ENCODE measurements around the gene THBS4.

Gene THBS4

GRCh38 chr5:80125022-80125961, 90.1 kb downstream of the THBS4 start:
- no peak overlapping the region for H2AFZ ChIP-seq (ENCODE audit: low read length)

GRCh38 chr5:80125962-80126480, 90.9 kb downstream of the THBS4 start:
- H3K4me1 ChIP-seq (ENCODE audit: low read length): peaks cover 6% of the 10 kb centered on the region; the same call in 1 of the 2 replicates

More at GRCh38 chr5:80125022-80125961, 90.1 kb downstream of the THBS4 start:
- TF ChIP-seq EZH2phosphoT487 (IDR thresholded peaks at IDR 0.05; ENCODE audit: low read length): no peak
- TF ChIP-seq EZH2 (optimal IDR thresholded peaks at IDR 0.05; ENCODE audit: low read depth, low read length): no peak
- TF ChIP-seq CTCF (IDR thresholded peaks at IDR 0.05; ENCODE audit: low read length): no peak
- H3K9me2 ChIP-seq (replicated peaks; ENCODE audit: insufficient read depth, low read length): no peaks in the 10 kb centered on the region
- DNase-seq: no peak
- peaks cover 6% of the 10 kb centered on the region; the same call in 1 of the 2 replicates for H3K4me1 ChIP-seq (ENCODE audit: low read length)
- H3K36me3 ChIP-seq (replicated peaks; ENCODE audit: insufficient read depth, low read length): no peaks in the 10 kb centered on the region
- H3K9ac ChIP-seq (ENCODE audit: low read length): no peak overlapping the region
- no peak overlapping the region for H3K4me2 ChIP-seq (ENCODE audit: low read depth, low read length)
- no peaks in the 10 kb centered on the region for H3K27me3 ChIP-seq (replicated peaks; ENCODE audit: insufficient read depth, low read length)
- no peaks in the 10 kb centered on the region for H4K20me1 ChIP-seq (ENCODE audit: insufficient read depth, low read length)
- no peak overlapping the region for H3K4me3 ChIP-seq (ENCODE audit: low read length)
- no peaks in the 10 kb centered on the region for H3F3A ChIP-seq (ENCODE audit: insufficient read depth, low read length)
- no peaks in the 10 kb centered on the region for H3K9me3 ChIP-seq (replicated peaks; ENCODE audit: insufficient read depth, low read length)
- no peaks in the 10 kb centered on the region for H3K79me2 ChIP-seq (ENCODE audit: low read length)
- no peak overlapping the region for H3K27ac ChIP-seq (ENCODE audit: low read length)

GRCh38 chr5:80127116-80127552, 92.0 kb downstream of the THBS4 start:
- DNase-seq: no peak
- Histone ChIP-seq H3K79me2 (ENCODE audit: low read length) (no peaks in the 10 kb centered on the region), H3K27me3 (replicated peaks; ENCODE audit: insufficient read depth, low read length) (no peaks in the 10 kb centered on the region), H3K36me3 (replicated peaks; ENCODE audit: insufficient read depth, low read length) (no peaks in the 10 kb centered on the region), H3K27ac (ENCODE audit: low read length) (no peak overlapping the region), H2AFZ (ENCODE audit: low read length) (no peak overlapping the region), H4K20me1 (ENCODE audit: insufficient read depth, low read length) (no peaks in the 10 kb centered on the region), H3F3A (ENCODE audit: insufficient read depth, low read length) (no peaks in the 10 kb centered on the region), H3K9me3 (replicated peaks; ENCODE audit: insufficient read depth, low read length) (no peaks in the 10 kb centered on the region), H3K4me1 (ENCODE audit: low read length) (peaks cover 6% of the 10 kb centered on the region; the same call in 1 of the 2 replicates), H3K9ac (ENCODE audit: low read length) (no peak overlapping the region), H3K4me2 (ENCODE audit: low read depth, low read length) (no peak overlapping the region), H3K4me3 (ENCODE audit: low read length) (no peak overlapping the region), H3K9me2 (replicated peaks; ENCODE audit: insufficient read depth, low read length) (no peaks in the 10 kb centered on the region)
- TF ChIP-seq EZH2phosphoT487 (IDR thresholded peaks at IDR 0.05; ENCODE audit: low read length) (no peak), EZH2 (optimal IDR thresholded peaks at IDR 0.05; ENCODE audit: low read depth, low read length) (no peak), CTCF (IDR thresholded peaks at IDR 0.05; ENCODE audit: low read length) (no peak)

More at GRCh38 chr5:80125962-80126480, 90.9 kb downstream of the THBS4 start:
- Histone ChIP-seq H3K27ac (ENCODE audit: low read length) (no peak overlapping the region), H4K20me1 (ENCODE audit: insufficient read depth, low read length) (no peaks in the 10 kb centered on the region), H3K4me3 (ENCODE audit: low read length) (no peak overlapping the region), H3K4me2 (ENCODE audit: low read depth, low read length) (no peak overlapping the region), H2AFZ (ENCODE audit: low read length) (no peak overlapping the region), H3K9ac (ENCODE audit: low read length) (no peak overlapping the region), H3K9me2 (replicated peaks; ENCODE audit: insufficient read depth, low read length) (no peaks in the 10 kb centered on the region), H3K9me3 (replicated peaks; ENCODE audit: insufficient read depth, low read length) (no peaks in the 10 kb centered on the region), H3K27me3 (replicated peaks; ENCODE audit: insufficient read depth, low read length) (no peaks in the 10 kb centered on the region), H3K36me3 (replicated peaks; ENCODE audit: insufficient read depth, low read length) (no peaks in the 10 kb centered on the region), H3F3A (ENCODE audit: insufficient read depth, low read length) (no peaks in the 10 kb centered on the region), H3K79me2 (ENCODE audit: low read length) (no peaks in the 10 kb centered on the region)
- no peak for DNase-seq
- TF ChIP-seq CTCF (IDR thresholded peaks at IDR 0.05; ENCODE audit: low read length): no peak
- TF ChIP-seq EZH2 (optimal IDR thresholded peaks at IDR 0.05; ENCODE audit: low read depth, low read length): no peak
- TF ChIP-seq EZH2phosphoT487 (IDR thresholded peaks at IDR 0.05; ENCODE audit: low read length): no peak
